NCI-H1694 (cell line): ENCODE data around the gene MLKL.

Source experiments
- DNase-seq: peaks from one replicate; lab custom pipeline; 2025; lab: John Stamatoyannopoulos, UW

The MLKL gene

GRCh38 chr16:74700438-74701225 is at the start of gene MLKL:
TSS of gene MLKL (minus strand) at chr16:74700862. CDS start at chr16:74695757, 5,105 bp downstream.
- DNase-seq = no peak

- DNase-seq = no peak
These were observed 48.8 kb upstream of the MLKL start for GRCh38 chr16:74749291-74750055.

GRCh38 chr16:74748616-74749026 is 48.0 kb upstream of the MLKL start:
- no peak for DNase-seq

DNA sequence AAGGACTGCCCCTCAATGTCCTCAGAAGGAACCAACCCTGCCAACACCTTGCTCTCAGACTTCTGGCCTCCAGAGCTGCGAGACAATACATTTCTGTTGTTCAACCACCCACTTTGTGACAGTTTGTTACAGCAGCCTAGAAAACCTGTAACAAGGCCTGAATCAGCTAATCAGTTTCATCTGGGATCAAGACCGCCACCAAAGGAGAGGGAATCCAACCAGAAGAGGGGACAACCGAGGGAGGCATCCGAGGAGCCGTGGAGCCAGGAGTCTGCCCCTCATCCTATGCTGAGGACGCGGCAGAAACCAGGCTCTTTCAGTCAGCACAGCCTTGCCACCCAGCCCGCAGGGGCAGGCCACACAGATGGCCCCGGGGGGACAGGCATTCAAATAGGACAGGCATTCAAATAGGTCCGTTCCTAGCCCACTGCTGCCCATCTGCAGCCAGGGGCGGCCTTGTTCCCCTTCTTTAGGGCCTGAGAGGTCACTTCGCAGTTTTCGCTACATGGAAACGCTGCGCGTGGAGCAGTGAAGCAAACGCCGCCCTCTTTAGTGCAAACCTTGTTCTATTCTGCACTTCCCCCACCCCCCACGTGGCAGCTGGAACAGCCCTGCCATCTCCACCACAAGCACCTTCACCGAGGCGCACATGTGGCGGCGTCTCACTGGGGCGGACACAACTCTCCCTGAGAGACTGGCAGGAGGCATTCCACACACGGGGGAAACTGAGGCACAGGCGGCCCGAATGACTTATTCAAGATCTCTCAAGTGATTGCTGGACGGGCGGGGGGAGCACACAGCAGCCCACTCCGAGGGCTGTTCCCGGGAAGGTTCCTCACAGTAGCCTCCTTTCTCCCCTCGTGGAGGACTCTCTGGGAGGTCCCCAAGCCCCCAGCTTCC is 47.3 kb upstream of the MLKL start:
- no peak for DNase-seq

DNA sequence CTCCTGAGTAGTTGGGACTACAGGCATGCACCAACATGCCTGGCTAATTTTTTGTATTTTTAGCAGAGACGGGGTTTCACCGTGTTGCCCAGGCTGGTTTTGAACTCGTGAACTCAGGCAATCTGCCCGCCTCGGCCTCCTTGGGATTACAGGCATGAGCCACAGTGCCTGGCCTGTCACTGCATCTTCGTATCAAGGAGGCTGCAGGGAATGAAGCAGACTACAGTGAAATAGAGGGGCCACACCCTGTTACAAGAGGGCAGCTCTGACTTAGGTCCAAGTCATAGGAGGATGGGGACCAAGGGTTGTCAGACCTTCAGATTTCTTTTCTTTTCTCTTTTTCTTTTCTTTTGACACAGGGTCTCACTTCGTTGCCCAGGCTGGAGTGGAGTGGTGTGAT is 45.3 kb upstream of the MLKL start:
- DNase-seq = no peak

GRCh38 chr16:74745109-74745615 is 44.5 kb upstream of the MLKL start:
- no peak for DNase-seq

DNA sequence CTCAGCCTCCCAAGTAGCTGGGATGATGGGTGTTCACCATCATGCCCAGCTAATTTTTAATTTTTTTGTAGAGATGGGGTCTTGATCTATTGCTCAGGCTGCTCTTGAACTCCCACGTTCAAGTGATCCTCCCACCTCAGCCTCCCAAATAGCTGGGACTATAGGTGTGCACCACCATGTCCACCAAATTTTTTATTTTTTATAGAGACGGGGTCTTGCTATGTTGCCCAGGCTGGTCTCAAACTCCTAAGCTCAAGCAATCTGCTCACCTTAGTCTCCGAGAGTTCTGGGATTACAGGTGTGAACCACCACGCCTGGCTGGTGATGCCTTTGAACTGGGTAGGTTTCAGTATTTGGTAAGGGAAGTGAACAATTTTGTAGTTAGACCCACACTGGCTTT is 43.9 kb upstream of the MLKL start:
- DNase-seq = no peak

DNA sequence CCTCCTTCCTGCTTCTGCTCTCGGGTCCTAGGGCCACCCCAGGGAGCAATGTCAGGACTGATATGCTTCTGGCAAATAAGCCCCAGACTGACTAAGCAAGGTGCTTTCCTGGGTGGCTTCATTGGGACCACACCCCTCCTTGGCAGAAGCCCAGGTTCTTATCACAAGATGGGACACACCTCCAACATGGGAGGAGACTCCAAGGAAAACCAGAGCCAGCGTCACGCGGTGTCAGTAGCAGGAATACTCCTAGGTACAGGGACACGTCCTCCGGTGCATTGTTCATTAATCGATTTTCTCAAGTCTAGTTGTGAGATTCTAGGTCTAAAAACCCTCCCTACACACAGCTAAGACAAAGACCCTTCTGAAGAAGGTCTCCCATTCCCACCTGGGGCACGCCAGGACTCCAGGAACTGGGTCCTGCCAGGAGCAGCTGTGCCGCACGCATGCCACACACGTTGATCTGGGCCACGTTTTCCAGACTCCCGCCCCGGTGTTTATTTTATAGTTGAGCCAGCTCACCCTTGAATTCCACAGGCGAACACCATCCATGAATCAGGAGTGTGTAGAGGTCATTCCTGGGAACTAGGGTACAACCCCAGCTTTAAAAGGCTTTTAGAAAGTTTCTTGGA is 43.1 kb upstream of the MLKL start:
- no peak for DNase-seq

GRCh38 chr16:74743045-74743667 is 42.5 kb upstream of the MLKL start:
- no peak for DNase-seq

GRCh38 chr16:74742051-74742481 is 41.4 kb upstream of the MLKL start:
- no peak for DNase-seq

DNA sequence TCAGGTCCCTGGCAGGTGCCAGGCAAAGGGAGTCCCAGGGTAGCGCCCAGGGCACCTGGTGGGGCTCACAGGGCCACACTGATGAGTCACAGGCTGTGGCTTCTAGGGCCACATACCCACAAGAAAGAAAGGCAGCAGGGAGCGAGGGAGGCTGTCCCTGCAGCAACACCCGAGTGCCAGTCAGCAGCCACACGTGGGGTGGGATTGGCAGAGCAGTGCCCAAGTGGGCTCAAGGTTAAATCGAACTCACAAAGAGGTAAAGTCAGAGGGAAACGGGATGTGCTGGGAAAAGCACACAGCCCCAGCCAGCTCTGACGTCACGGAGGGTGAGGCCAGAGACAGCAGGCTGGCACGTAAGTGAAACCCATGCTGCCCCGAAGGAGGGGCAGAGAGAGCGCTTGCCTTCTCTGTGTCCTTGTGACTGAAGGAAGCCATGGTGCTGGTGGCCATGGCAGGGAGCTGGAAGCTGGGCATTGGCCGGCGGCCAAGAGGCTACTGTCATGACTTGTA is 40.2 kb upstream of the MLKL start:
- DNase-seq = no peak

- no peak for DNase-seq
These were observed 38.6 kb upstream of the MLKL start for GRCh38 chr16:74739275-74739674.

DNA sequence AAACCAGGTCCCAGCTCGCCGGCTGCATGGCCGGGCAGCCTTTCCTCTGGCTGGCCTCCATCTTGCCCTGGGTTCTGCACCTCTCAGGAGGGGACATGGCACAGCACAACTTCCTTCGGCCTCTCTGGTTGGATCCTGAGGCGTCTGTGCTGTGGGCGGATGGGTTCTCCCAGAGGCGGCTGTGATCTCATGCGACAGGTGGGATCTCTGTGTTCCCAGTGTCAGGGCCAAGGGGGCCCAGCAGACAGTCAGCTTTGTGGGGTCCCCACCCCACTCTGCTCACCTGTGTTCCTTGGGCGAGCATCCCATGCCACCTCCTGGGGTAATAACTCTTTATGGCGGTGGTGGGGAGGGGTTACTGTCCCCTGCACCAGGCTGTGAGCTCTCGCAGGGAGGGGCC is 38.2 kb upstream of the MLKL start:
- no peak for DNase-seq

DNA sequence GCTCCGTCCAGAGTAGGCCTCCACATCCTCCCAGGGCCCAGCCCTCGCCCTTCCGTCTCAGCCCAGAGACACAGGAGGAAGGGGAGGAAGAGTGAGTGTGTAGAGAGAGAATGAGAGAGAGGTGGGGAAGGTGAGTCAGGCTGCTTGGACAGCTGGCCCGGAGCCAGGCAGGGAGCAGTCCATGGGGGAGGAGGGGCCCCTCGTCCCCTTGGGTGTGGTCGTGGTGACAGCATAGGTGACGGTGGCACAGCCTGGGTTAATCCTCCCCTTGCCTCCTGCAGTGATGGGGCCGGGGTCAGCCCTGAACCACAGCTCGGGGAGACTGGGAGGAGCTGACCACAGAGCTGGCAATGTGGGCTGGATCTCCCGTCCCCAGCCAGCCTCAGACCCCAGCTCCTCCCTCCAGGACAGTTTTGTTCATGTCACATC is 37.5 kb upstream of the MLKL start:
- DNase-seq = no peak

- DNase-seq = no peak
These were observed 36.9 kb upstream of the MLKL start for GRCh38 chr16:74737521-74737920.

- DNase-seq = no peak
These were observed 36.0 kb upstream of the MLKL start for GRCh38 chr16:74736531-74737157.

DNA sequence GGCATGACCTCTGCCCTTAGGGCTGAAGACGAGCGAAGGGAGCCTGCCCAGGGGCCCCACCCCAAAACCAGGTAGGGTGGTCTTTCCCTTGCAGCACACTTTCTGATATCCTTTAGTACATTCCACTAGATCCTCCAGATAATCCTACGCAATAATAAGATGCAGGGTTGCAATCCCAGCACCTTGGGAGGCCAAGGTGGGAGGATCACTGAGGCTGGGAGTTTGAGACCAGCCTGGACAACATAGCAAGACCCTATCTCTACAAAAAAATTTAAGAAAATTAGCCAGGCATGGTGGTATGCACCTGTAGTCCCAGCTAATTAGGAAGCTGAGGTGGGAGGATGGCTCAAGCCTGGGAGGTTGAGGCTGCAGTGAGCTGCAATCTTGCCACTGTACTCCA is 34.9 kb upstream of the MLKL start:
- no peak for DNase-seq

DNA sequence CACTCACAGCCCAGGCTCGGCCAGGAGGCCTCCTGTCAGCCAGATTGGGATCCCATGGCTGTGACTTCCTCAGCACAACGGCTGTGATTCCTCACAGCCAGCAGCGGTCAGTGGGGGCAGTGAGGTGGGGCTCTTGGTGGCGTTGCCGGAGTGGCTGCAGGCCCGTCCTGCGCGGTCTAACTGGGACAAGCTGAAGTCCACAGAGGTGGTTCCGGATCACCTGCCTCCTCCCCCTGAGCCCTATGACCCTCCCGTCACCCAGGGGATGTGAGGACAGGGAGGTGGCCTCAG is 34.4 kb upstream of the MLKL start:
- DNase-seq = no peak

- no peak for DNase-seq
These were observed 33.9 kb upstream of the MLKL start for GRCh38 chr16:74734361-74735161.
